CD4-positive, CD25-positive, alpha-beta regulatory T cell (primary cell): ENCODE results near the gene RANBP2. TPM values are rescaled to one million over a fixed set of nuclear protein-coding genes. Genes with fewer than 3 reads are reported as not detected.

Source experiments
- ATAC-seq, 2 donors: fragments of 150-1000 bp; cut with Tn5 transposase; one replicate each; pipeline ENCODE4 v1.10.0; 2021; ENCODE audit warnings: low read depth in 2 of 2, moderate number of reproducible peaks in 2 of 2, moderate library complexity in 1 of 2
- DNase-seq, 3 donors: peaks; one replicate each; pipeline versions ENCODE4 v3.0.0 to v3.0.0-alpha.2; 2012 to 2022; ENCODE audit warnings: mixed read lengths in 1 of 3
- H3K27ac ChIP-seq: one replicate; pipeline ENCODE4 v1.7.0; 2013; ENCODE audit warnings: mild to moderate bottlenecking, low read length; ENCODE audit not compliant: insufficient read depth, poor library complexity, severe bottlenecking
- H3K27me3 ChIP-seq: one replicate; pipeline ENCODE4 v1.7.0; 2013; ENCODE audit warnings: low read length; ENCODE audit not compliant: control insufficient read depth, insufficient read depth
- H3K36me3 ChIP-seq: one replicate; pipeline ENCODE4 v1.7.0; 2013; ENCODE audit warnings: mild to moderate bottlenecking, low read length, moderate library complexity; ENCODE audit not compliant: control insufficient read depth, insufficient read depth
- H3K4me1 ChIP-seq: 2 replicates; pipeline ENCODE4 v1.7.0; 2013; ENCODE audit warnings: mild to moderate bottlenecking, low read length; ENCODE audit not compliant: insufficient read depth, control insufficient read depth, poor library complexity, severe bottlenecking
- H3K4me3 ChIP-seq: one replicate; pipeline ENCODE4 v1.7.0; 2013; ENCODE audit warnings: low read depth, mild to moderate bottlenecking, low read length, moderate library complexity
- H3K9me3 ChIP-seq, 2 experiments: 1 replicate in 1 of 2; 2 replicates in 1 of 2; pipeline ENCODE4 v1.7.0; 2013; ENCODE audit warnings: low read length in 2 of 2, mild to moderate bottlenecking in 1 of 2, moderate library complexity in 1 of 2; ENCODE audit not compliant: control insufficient read depth in 2 of 2
- H3K27ac Mint-ChIP-seq, 3 donors: one replicate each; pipeline ENCODE4 v1.8.0; 2020 to 2022; ENCODE audit warnings: mild to moderate bottlenecking in 3 of 3, mixed read lengths in 3 of 3, moderate library complexity in 2 of 3
- H3K27me3 Mint-ChIP-seq: one replicate; pipeline ENCODE4 v1.8.0; 2022; ENCODE audit warnings: mild to moderate bottlenecking, mixed read lengths
- H3K36me3 Mint-ChIP-seq: one replicate; pipeline ENCODE4 v1.8.0; 2020; ENCODE audit warnings: mixed read lengths
- H3K4me1 Mint-ChIP-seq, 4 donors: one replicate each; pipeline ENCODE4 v1.8.0; 2020 to 2022; ENCODE audit warnings: mixed read lengths in 4 of 4, mild to moderate bottlenecking in 1 of 4
- H3K4me3 Mint-ChIP-seq, 4 donors: one replicate each; pipeline ENCODE4 v1.8.0; 2020 to 2022; ENCODE audit warnings: mild to moderate bottlenecking in 4 of 4, mixed read lengths in 4 of 4, moderate library complexity in 3 of 4
- H3K9me3 Mint-ChIP-seq, 7 donors: one replicate each; pipeline ENCODE4 v1.8.0; 2020 to 2022; ENCODE audit warnings: mixed read lengths in 7 of 7, mild to moderate bottlenecking in 3 of 7, moderate library complexity in 2 of 7
- polyA plus RNA-seq, 4 donors: library from polyadenylated mRNA; unstranded; fragments of 300-500 nt; fragmentation: Illumina TruSeq; gene quantifications; one replicate each; pipeline ENCODE4 v1.2.3, GENCODE V29; 2021
- total RNA-seq: library from RNA; stranded (reverse); gene quantifications from one replicate; pipeline ENCODE4 v1.2.3, GENCODE V29; 2022

The RANBP2 gene
- total and polyA plus RNA-seq, 5 donors from 2014 or later: 10.8 to 155 (median 13.5) TPM

DNA sequence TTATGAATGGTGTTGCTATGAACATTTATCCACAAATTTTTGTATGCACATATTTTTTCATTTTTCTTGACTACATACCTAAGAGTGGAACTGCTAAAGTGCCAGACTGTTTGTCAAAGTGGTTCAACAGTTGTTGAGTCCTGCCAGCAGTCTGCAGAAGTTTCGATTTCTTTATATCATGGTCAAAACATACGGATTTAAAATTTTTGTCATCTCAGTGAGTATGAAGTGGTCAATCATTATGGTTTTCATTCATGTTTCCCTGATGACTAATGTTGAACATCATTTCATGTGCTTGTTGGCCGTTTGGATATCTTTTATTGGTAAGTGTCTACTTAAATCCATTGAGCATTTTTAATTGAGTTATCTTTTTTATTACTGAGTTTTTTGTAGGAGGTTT is 106.5 kb downstream of the RANBP2 start:
- no peaks in the 10 kb centered on the region for H3K9me3 Mint-ChIP-seq

GRCh38 chr2:108829578-108830310 is 110.5 kb downstream of the RANBP2 start:
- DNase-seq: no peak
- Mint-ChIP-seq H3K27ac (no peak overlapping the region), H3K4me1 (peaks cover 10 to 23% (median 17%) of the 10 kb centered on the region in 4 donors), H3K27me3 (no peaks in the 10 kb centered on the region), H3K36me3 (no peaks in the 10 kb centered on the region), H3K4me3 (no peak overlapping the region), H3K9me3 (peaks cover 0 to 2% (median 0%) of the 10 kb centered on the region in 7 donors)
- ATAC-seq: no peak
- Histone ChIP-seq H3K9me3 (no peaks in the 10 kb centered on the region), H3K4me1 (peaks cover 11% of the 10 kb centered on the region), H3K27ac (no peak overlapping the region), H3K4me3 (no peak overlapping the region), H3K36me3 (no peaks in the 10 kb centered on the region), H3K27me3 (no peaks in the 10 kb centered on the region)

More for the DNA sequence above, 106.5 kb downstream of the RANBP2 start:
- DNase-seq (no peak), ATAC-seq (no peak)
- H3K27ac Mint-ChIP-seq: no peak overlapping the region
- H3K27ac ChIP-seq: no peak overlapping the region
- no peaks in the 10 kb centered on the region for H3K36me3 ChIP-seq
- H3K27me3 ChIP-seq: no peaks in the 10 kb centered on the region
- H3K27me3 Mint-ChIP-seq: no peaks in the 10 kb centered on the region
- H3K9me3 ChIP-seq: no peaks in the 10 kb centered on the region
- H3K36me3 Mint-ChIP-seq: peaks cover 7% of the 10 kb centered on the region
- H3K4me1 ChIP-seq: no peaks in the 10 kb centered on the region
- no peak overlapping the region for H3K4me3 Mint-ChIP-seq
- no peaks in the 10 kb centered on the region for H3K4me1 Mint-ChIP-seq
- no peak overlapping the region for H3K4me3 ChIP-seq

DNA sequence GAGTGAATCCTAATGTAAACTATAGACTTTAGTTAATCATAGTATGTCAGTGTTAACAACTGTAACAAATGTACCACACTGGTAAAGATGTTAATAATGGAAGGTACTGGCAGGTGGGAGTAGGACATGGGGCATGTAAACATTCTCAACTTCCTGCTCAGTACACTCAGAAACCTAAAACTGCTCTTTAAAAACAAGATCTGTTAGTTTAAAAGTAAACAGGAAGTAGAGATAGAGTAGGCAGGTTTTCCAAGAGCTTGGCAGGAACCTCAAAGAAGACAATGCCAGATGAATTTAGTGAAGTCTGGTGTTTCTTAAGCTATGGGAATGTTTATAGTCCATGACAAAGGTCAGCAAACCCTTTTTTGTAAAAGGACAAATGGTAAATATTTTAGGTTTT is 113.9 kb downstream of the RANBP2 start:
- no peaks in the 10 kb centered on the region for H3K27me3 Mint-ChIP-seq
- Histone ChIP-seq H3K27ac (peak overlapping the region; percentile 15), H3K4me3 (peak overlapping the region; percentile 27), H3K9me3 (peaks cover 0 to 2% of the 10 kb centered on the region in 2 experiments), H3K4me1 (peaks cover 14% of the 10 kb centered on the region), H3K36me3 (no peaks in the 10 kb centered on the region), H3K27me3 (no peaks in the 10 kb centered on the region)
- ATAC-seq (peak in 1 of 2 donors; percentile 63), DNase-seq (peak in 2 of 3 donors; percentile 14 to 57)
- peaks cover 4% of the 10 kb centered on the region for H3K36me3 Mint-ChIP-seq
- H3K27ac Mint-ChIP-seq: peak overlapping the region; percentile 46 to 78 (median 64)
- peaks cover 0 to 15% (median 2%) of the 10 kb centered on the region in 7 donors for H3K9me3 Mint-ChIP-seq
- peaks cover 10 to 28% (median 22%) of the 10 kb centered on the region in 4 donors for H3K4me1 Mint-ChIP-seq
- peak overlapping the region in 3 of 4 donors; percentile 15 to 42 (median 23) for H3K4me3 Mint-ChIP-seq

DNA sequence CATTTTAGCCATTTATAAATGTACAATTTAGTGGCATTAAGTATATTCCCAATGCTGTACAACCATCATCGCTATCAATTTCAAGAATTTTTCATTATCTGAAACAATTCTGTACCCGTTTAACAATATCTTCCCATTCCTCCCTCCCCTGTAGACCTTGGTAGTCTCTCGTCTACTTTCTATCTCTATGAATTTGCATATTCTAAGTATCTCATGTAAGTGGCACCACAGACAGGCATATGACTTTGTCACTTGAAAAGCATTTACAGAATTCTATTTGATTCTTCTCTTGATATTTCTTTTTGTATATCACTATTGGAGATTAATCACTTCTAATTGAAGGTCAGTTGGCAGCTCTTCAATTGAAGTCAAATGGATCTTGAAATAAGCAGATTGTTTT is 115.3 kb downstream of the RANBP2 start:
- Histone ChIP-seq H3K36me3 (no peaks in the 10 kb centered on the region), H3K4me1 (peaks cover 14% of the 10 kb centered on the region), H3K27ac (no peak overlapping the region), H3K4me3 (peak overlapping the region; percentile 33), H3K27me3 (no peaks in the 10 kb centered on the region), H3K9me3 (peaks cover 0 to 2% of the 10 kb centered on the region in 2 experiments)
- H3K4me3 Mint-ChIP-seq: peak overlapping the region in 2 of 4 donors; percentile 6 to 78
- H3K36me3 Mint-ChIP-seq: peaks cover 7% of the 10 kb centered on the region
- peak overlapping the region in 1 of 3 donors; percentile 47 for H3K27ac Mint-ChIP-seq
- H3K4me1 Mint-ChIP-seq: peaks cover 10 to 28% (median 22%) of the 10 kb centered on the region in 4 donors
- ATAC-seq: no peak
- H3K9me3 Mint-ChIP-seq: peaks cover 0 to 20% (median 2%) of the 10 kb centered on the region in 7 donors
- DNase-seq: no peak
- H3K27me3 Mint-ChIP-seq: no peaks in the 10 kb centered on the region

DNA sequence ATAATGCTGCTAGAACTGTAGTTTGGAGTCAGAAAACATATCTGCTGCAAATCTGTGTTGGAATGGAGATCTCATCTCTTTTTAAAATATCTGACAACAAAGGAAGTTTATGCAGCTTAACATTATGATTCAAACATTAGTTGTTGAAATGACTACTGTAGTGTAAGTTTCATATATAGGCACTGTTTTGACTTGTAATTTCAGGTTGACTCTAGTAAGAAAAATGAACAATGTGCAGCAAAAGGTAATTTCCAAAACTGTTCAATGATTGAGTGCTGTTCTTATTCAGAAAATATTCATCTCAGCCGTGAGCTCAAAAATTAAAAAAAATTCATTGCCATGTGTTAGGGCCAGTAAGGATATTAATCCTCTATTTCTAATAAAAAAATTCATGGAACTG is 115.8 kb downstream of the RANBP2 start:
- H3K4me3 ChIP-seq: no peak overlapping the region
- peaks cover 1 to 24% (median 2%) of the 10 kb centered on the region in 7 donors for H3K9me3 Mint-ChIP-seq
- peaks cover 10 to 28% (median 22%) of the 10 kb centered on the region in 4 donors for H3K4me1 Mint-ChIP-seq
- peak in 1 of 3 donors; percentile 5 for DNase-seq
- no peak overlapping the region for H3K27ac Mint-ChIP-seq
- H3K27me3 Mint-ChIP-seq: no peaks in the 10 kb centered on the region
- H3K27ac ChIP-seq: no peak overlapping the region
- no peaks in the 10 kb centered on the region for H3K36me3 ChIP-seq
- no peaks in the 10 kb centered on the region for H3K27me3 ChIP-seq
- H3K36me3 Mint-ChIP-seq: peaks cover 11% of the 10 kb centered on the region
- H3K9me3 ChIP-seq: peaks cover 0 to 2% of the 10 kb centered on the region in 2 experiments
- no peak for ATAC-seq
- H3K4me1 ChIP-seq: peaks cover 14% of the 10 kb centered on the region
- H3K4me3 Mint-ChIP-seq: peak overlapping the region in 1 of 4 donors; percentile 55

Other genes starting within 250 kb of the RANBP2 start
- gene LIMS1, start 185.0 kb upstream of the RANBP2 start, total RNA-seq: 109 TPM
- gene LIMS1, start 185.0 kb upstream of the RANBP2 start, polyA plus RNA-seq: 100 to 1,000 TPM; 156 to 235 (median 190) TPM
- gene CCDC138, start 67.3 kb downstream of the RANBP2 start, total RNA-seq: 6.5 TPM
- 1 to 10 TPM; 4.5 to 6.9 (median 4.9) TPM for gene CCDC138, start 67.3 kb downstream of the RANBP2 start, polyA plus RNA-seq